GM10248 (cell line): ENCODE measurements around the gene DUSP10.

Experiments used
- CTCF ChIA-PET: fragments of 300-600 bp; sonication (Branson Sonifier 250); formaldehyde crosslinking; extraction: SDS; loops from one replicate; lab custom pipeline; 2021; ENCODE audit warnings: antibody characterized with exemption; lab: Yijun Ruan, JAX
- POLR2A ChIA-PET: fragments of 350-650 bp; sonication (Branson Sonifier 250); formaldehyde crosslinking; extraction: SDS; loops from one replicate; lab custom pipeline; 2020; ENCODE audit warnings: antibody characterized with exemption; lab: Yijun Ruan, JAX
- DNase-seq: peaks from one replicate; pipeline ENCODE4 v3.0.0; 2012; ENCODE audit errors: extremely low spot score
- CTCF ChIP-seq: IDR thresholded peaks from 2 replicates; pipeline ENCODE4 v1.5.1; 2012; ENCODE audit warnings: mild to moderate bottlenecking, low read depth; ENCODE audit errors: extremely low read depth, missing control alignments, control extremely low read depth

The DUSP10 gene

DNA sequence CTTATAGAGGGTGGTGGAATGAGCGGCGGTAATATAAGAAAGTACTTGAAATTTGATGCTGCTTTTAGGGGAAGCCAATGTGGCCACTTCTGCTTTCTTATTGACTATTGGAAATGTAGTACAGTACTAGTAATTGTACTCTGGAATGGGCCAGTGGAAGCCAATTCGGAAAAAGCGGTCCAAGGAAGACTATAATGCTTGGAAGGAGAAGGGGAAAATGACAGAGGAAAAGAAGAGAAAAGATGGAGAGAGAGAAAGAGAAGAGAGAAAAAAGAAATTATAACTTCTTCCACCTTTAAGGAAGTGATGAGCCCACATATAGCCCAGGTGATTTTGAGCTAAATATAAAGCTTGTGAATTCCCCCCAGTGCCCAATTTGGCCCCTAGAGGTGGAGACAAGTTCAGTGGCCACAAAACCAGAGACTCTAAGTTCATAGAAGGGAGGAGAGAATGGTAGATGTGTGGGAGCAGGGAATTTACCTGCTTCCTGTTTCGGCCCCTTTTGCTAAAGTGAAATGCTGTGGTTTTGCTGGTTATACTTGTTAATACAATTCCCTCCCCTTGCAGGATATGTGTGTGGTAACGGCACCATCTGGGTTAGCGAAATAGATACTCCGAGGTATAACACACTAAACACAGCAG lies 35.7 kb upstream of the DUSP10 start:
- DNase-seq, result peak; percentile 64
- no peak for TF ChIP-seq CTCF
- ChIA-PET POLR2A (interaction anchor here (1.7 kb wide), 1 partner anchor 36 kb away, joined by 9 read pairs; the partner anchor contains the start of gene DUSP10), CTCF (interaction anchor here (1.2 to 4.2 kb wide), 5 partner anchors 11 to 393 kb away, joined by 3 to 26 read pairs (median 5); no protein-coding TSS in a partner anchor)

GRCh38 chr1:221776495-221777301 lies 34.8 kb upstream of the DUSP10 start:
- CTCF ChIA-PET, result interaction anchor here (1.2 to 4.2 kb wide), 2 partner anchors 16 to 68 kb away, joined by 3 to 26 read pairs; no protein-coding TSS in a partner anchor

GRCh38 chr1:221775206-221775605 lies 33.3 kb upstream of the DUSP10 start:
- ChIA-PET POLR2A (no interaction called here), CTCF (interaction anchor here (0.9 to 2.0 kb wide), 4 partner anchors 9 to 33 kb away, joined by 3 to 8 read pairs (median 4); partner anchors contain the start of gene DUSP10)
- no peak for TF ChIP-seq CTCF
- no peak for DNase-seq

More at GRCh38 chr1:221776495-221777301, 34.8 kb upstream of the DUSP10 start:
- TF ChIP-seq CTCF, result no peak
- POLR2A ChIA-PET, result interaction anchor here (0.7 to 1.7 kb wide), 3 partner anchors 17 to 35 kb away, joined by 3 to 9 read pairs (median 4); partner anchors contain the start of gene DUSP10
- peak; percentile 31 for DNase-seq

- POLR2A ChIA-PET, result interaction anchor here (1.0 kb wide), 1 partner anchor 32 kb away, joined by 3 read pairs; the partner anchor contains the start of gene DUSP10
- no peak for DNase-seq
- CTCF ChIA-PET, result interaction anchor here (0.8 to 2.0 kb wide), 9 partner anchors 8 to 131 kb away, joined by 3 to 8 read pairs (median 5); partner anchors contain the start of gene DUSP10
- TF ChIP-seq CTCF, result no peak
Measured at GRCh38 chr1:221774054-221774842, 32.4 kb upstream of the DUSP10 start.

DNA sequence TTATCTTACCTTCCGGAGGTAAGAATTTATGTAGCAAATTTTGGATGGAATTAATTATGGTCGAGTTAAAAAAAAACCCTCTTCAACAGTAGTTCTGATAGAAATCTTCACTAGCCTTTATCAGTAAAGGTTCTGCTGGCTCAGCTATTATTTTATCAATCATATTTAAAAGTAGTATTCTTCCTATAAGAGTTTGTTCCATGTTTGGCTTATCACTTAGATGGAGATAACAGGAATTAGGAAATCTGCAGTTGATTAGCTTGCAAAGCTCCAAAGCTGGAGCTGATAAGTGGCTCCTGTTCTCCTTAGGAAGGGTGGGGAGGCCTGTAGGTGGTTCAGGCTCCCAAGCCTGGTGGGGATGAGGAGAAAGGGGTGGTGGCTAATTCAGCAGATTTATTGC lies 31.5 kb upstream of the DUSP10 start:
- ChIA-PET CTCF (interaction anchor here (1.2 to 1.8 kb wide), 4 partner anchors 9 to 65 kb away, joined by 3 to 5 read pairs (median 5); no protein-coding TSS in a partner anchor), POLR2A (interaction anchor here (0.6 to 1.0 kb wide), 2 partner anchors 31 to 1474 kb away, joined by 3 read pairs; partner anchors contain the start of gene DUSP10)
- DNase-seq, result no peak
- TF ChIP-seq CTCF, result no peak
